A549 (cell line): ENCODE measurements around the gene PI4KA. TPM values are rescaled to one million over a fixed set of nuclear protein-coding genes. Genes with fewer than 3 reads are reported as not detected.
"Not testable (repeated sequence)": the region's sequence is repeated elsewhere in the genome, so short reads cannot be mapped to it uniquely, and the experiment has no call there.

Source experiments
- ATAC-seq, 2 experiments: fragments of 200-7000 bp in 1 of 2; fragments of >200 bp in 1 of 2; cut with Nextera tagmentation in 1 of 2; cut with Tn5 transposase in 1 of 2; 3 replicates each; pipeline versions ENCODE4 v1.8.0 to v1.9.1; 2018 to 2020; ENCODE audit warnings: mild to moderate bottlenecking in 1 of 2, moderate library complexity in 1 of 2
- CTCF ChIA-PET: fragments of 300-600 bp; sonication (Branson Sonifier 250); formaldehyde crosslinking; extraction: SDS; loops from one replicate; lab custom pipeline; 2021; ENCODE audit warnings: antibody characterized with exemption, inconsistent platforms; lab: Yijun Ruan, JAX
- POLR2A ChIA-PET: fragments of 350-600 bp; formaldehyde crosslinking; extraction: SDS; loops from one replicate; lab custom pipeline; 2021; ENCODE audit warnings: antibody characterized with exemption, inconsistent platforms; lab: Yijun Ruan, JAX
- DNase-seq, 2 experiments: peaks; one replicate each; pipeline versions ENCODE4 v3.0.0 to v3.0.0-alpha.2; 2011 to 2016; ENCODE audit warnings: low read depth in 1 of 2, low spot score in 1 of 2
- FAIRE-seq: peaks from 2 replicates; lab custom pipeline; 2011; peaks lifted over from hg19 to GRCh38; lab: Jason Lieb, UNC
- H3K27ac ChIP-seq, 2 experiments: fragments of >200 bp; sonication (Bioruptor Twin); formaldehyde crosslinking; 3 replicates each; pipeline ENCODE4 v1.5.1; 2016 to 2017
- H3K4me1 ChIP-seq: fragments of >200 bp; sonication (Bioruptor Twin); formaldehyde crosslinking; 3 replicates; pipeline ENCODE4 v1.6.1; 2016
- H3K4me2 ChIP-seq: fragments of >200 bp; sonication (Bioruptor Twin); formaldehyde crosslinking; 3 replicates; pipeline ENCODE4 v1.6.1; 2016
- H3K4me3 ChIP-seq: fragments of >200 bp; sonication (Bioruptor Twin); formaldehyde crosslinking; 3 replicates; pipeline ENCODE4 v1.5.1; 2016
- H3K9me3 ChIP-seq: fragments of >200 bp; sonication (Bioruptor Twin); formaldehyde crosslinking; 3 replicates; pipeline ENCODE4 v1.6.1; 2016
- CBX2 ChIP-seq: fragments of 200-600 bp; sonication (generic); IDR thresholded peaks from 2 replicates; pipeline ENCODE4 v1.6.1; 2016; ENCODE audit warnings: low read depth, mild to moderate bottlenecking, borderline replicate concordance
- CHD4 ChIP-seq: fragments of 200-600 bp; sonication (generic); IDR thresholded peaks from 2 replicates; pipeline ENCODE4 v1.6.1; 2016; ENCODE audit warnings: antibody characterized with exemption, mild to moderate bottlenecking, borderline replicate concordance
- EHMT2 ChIP-seq: fragments of 200-600 bp; sonication (generic); IDR thresholded peaks from 2 replicates; pipeline ENCODE4 v1.6.1; 2016; ENCODE audit warnings: antibody characterized with exemption, low read depth, mild to moderate bottlenecking, moderate library complexity
- ELK1 ChIP-seq: fragments of 150-350 bp; IDR thresholded peaks from 2 replicates; pipeline ENCODE4 v1.6.1; 2014; ENCODE audit warnings: low read depth, mild to moderate bottlenecking, low read length
- HEYL ChIP-seq: fragments of 250-450 bp; sonication (Bioruptor Pico); IDR thresholded peaks from 2 replicates; pipeline ENCODE4 v1.8.0; 2021; ENCODE audit warnings: mild to moderate bottlenecking, moderate library complexity
- JUN ChIP-seq, 2 experiments: fragments of >200 bp; sonication (Bioruptor Twin); formaldehyde crosslinking; IDR thresholded peaks; 2 replicates in 1 of 2; 3 replicates in 1 of 2; pipeline ENCODE4 v1.6.1; 2016 to 2017
- MAFK ChIP-seq: fragments of 450-650 bp; IDR thresholded peaks from 2 replicates; pipeline ENCODE4 v1.6.1; 2014; ENCODE audit not compliant: partially characterized antibody
- MAZ ChIP-seq: fragments of 150-350 bp; IDR thresholded peaks from 2 replicates; pipeline ENCODE4 v1.6.1; 2014; ENCODE audit warnings: antibody characterized with exemption, low read depth, low read length, borderline replicate concordance
- MYC ChIP-seq: IDR thresholded peaks from 2 replicates; pipeline ENCODE4 v1.6.1; 2012; ENCODE audit warnings: mild to moderate bottlenecking, inconsistent platforms, low read length, improper control_type of control experiment, borderline replicate concordance
- NFE2L2 ChIP-seq: fragments of 150-350 bp; conservative IDR thresholded peaks from 2 replicates; pipeline ENCODE4 v1.6.1; 2014; ENCODE audit warnings: low read length
- POLR2A ChIP-seq: IDR thresholded peaks from 2 replicates; pipeline ENCODE4 v1.6.1; 2012; ENCODE audit warnings: mild to moderate bottlenecking, low read length
- POLR2AphosphoS2 ChIP-seq: conservative IDR thresholded peaks from 2 replicates; pipeline ENCODE4 v1.6.1; 2012; ENCODE audit warnings: low read length, improper control_type of control experiment, inconsistent platforms
- RFX5 ChIP-seq: fragments of 450-650 bp; IDR thresholded peaks from 2 replicates; pipeline ENCODE4 v1.7.1; 2014; ENCODE audit warnings: antibody characterized with exemption, mild to moderate bottlenecking, moderate library complexity
- SMC3 ChIP-seq: fragments of >200 bp; sonication (Bioruptor Twin); formaldehyde crosslinking; IDR thresholded peaks from 3 replicates; pipeline ENCODE4 v1.6.1; 2018; ENCODE audit warnings: inconsistent platforms
- SREBF2 ChIP-seq: fragments of 450-650 bp; IDR thresholded peaks from 2 replicates; pipeline ENCODE4 v1.6.1; 2014; ENCODE audit warnings: mild to moderate bottlenecking, moderate library complexity
- ZC3H11A ChIP-seq: fragments of 450-650 bp; IDR thresholded peaks from 2 replicates; pipeline ENCODE4 v1.6.1; 2014; ENCODE audit warnings: antibody characterized with exemption, mild to moderate bottlenecking
- ZFP36 ChIP-seq: fragments of 450-650 bp; IDR thresholded peaks from 2 replicates; pipeline ENCODE4 v1.6.1; 2014; ENCODE audit warnings: borderline replicate concordance; ENCODE audit not compliant: partially characterized antibody
- WGBS: methylation state at CpG from one replicate; pipeline ENCODE4 v1.1.6; 2017; ENCODE audit errors: missing lambda C conversion rate; 5-methylcytosine and 5-hydroxymethylcytosine counted together
- polyA plus RNA-seq, 4 experiments: library from polyadenylated mRNA; depleted of rRNA in 3 of 4; stranded (reverse); fragments of >200 nt; fragmentation: RNase III in 1 of 4; extraction: RNeasy Plus Mini Kit Qiagen cat#74134 plus additional on column Dnase treatment in 1 of 4; gene quantifications; 2 replicates in 3 of 4; 3 replicates in 1 of 4; pipeline ENCODE4 v1.2.3, GENCODE V29; 2011 to 2017
- TF ChIP-seq, protein P1 (sequence below): fragments of 250-450 bp; sonication (Bioruptor Pico); IDR thresholded peaks from 2 replicates; pipeline ENCODE4 v1.5.0; 2021; ENCODE audit warnings: mild to moderate bottlenecking, moderate library complexity, borderline replicate concordance
- TF ChIP-seq, protein P2 (sequence below): fragments of 250-450 bp; sonication (Bioruptor Pico); IDR thresholded peaks from 2 replicates; pipeline ENCODE4 v1.5.0; 2020; ENCODE audit warnings: low read depth, mild to moderate bottlenecking, moderate library complexity
- TF ChIP-seq, protein P3 (sequence below): fragments of >200 bp; sonication (Bioruptor Twin); formaldehyde crosslinking; IDR thresholded peaks from 3 replicates; pipeline ENCODE4 v1.6.1; 2016
- TF ChIP-seq, protein P4 (sequence below): fragments of >200 bp; sonication (Bioruptor Twin); formaldehyde crosslinking; IDR thresholded peaks from 2 replicates; pipeline ENCODE4 v1.6.1; 2016

PI4KA gene
- polyA plus RNA-seq, 2 of the 4 experiments (the other 2 are of a cell fraction) = 14.4 to 21.3 TPM

DNA sequence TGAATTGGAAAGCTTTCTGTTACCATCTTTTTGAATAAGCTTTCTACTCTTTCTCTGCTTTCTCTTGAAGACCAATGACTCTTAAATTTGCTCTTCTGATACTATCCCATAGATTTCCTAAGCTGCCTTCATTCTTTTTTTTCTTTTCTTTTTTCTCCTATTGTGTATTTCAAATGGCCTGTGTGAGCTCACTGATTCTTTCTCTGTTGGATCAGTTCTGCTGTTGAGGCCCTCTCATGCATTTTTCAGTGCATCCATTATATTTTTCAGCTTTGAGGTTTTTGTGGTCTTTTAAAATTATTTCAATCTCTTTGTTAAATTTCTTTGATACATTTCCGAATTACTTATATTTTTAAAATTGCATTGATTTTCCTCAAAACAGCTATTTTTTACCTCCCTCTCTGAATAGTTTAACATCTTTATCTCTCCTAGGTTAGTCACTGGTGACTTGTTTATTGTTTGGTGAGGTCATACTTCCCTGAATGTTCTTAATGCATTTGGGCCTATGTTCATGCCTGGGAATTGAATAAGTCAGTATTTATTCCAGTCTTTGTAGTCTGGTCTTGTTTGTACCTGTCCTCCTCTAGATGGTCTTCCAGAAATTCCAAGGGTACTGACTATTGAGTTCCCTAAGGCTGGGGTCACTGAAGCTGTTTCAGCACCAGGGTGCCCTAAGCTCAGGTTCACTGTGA lies 195.3 kb downstream of the PI4KA start:
- no peak overlapping the region for H3K4me2 ChIP-seq
- FAIRE-seq (no peak), DNase-seq (no peak), ATAC-seq (no peak)
- WGBS = 86% methylated on average over 1 of the region's 1 CpG
- CTCF ChIA-PET = interaction anchor here (0.6 to 2.2 kb wide), 3 partner anchors 9 to 93 kb away, joined by 3 to 7 read pairs (median 3); no protein-coding TSS in a partner anchor
- no peaks in the 10 kb centered on the region for H3K4me1 ChIP-seq
- H3K4me3 ChIP-seq = no peak overlapping the region
- POLR2A ChIA-PET = no interaction called here
- no peaks in the 10 kb centered on the region for H3K9me3 ChIP-seq
- TF ChIP-seq MAZ (no peak), NFE2L2 (no peak), MAFK (no peak)
- TF ChIP-seq, protein P1, sequence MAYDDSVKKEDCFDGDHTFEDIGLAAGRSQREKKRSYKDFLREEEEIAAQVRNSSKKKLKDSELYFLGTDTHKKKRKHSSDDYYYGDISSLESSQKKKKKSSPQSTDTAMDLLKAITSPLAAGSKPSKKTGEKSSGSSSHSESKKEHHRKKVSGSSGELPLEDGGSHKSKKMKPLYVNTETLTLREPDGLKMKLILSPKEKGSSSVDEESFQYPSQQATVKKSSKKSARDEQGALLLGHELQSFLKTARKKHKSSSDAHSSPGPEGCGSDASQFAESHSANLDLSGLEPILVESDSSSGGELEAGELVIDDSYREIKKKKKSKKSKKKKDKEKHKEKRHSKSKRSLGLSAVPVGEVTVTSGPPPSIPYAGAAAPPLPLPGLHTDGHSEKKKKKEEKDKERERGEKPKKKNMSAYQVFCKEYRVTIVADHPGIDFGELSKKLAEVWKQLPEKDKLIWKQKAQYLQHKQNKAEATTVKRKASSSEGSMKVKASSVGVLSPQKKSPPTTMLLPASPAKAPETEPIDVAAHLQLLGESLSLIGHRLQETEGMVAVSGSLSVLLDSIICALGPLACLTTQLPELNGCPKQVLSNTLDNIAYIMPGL = no peak
- H3K27ac ChIP-seq = no peak overlapping the region

GRCh38 chr22:20662524-20663036 lies 196.0 kb downstream of the PI4KA start:
- POLR2A ChIA-PET, H3K27ac ChIP-seq, FAIRE-seq, H3K4me3 ChIP-seq, H3K4me2 ChIP-seq, ATAC-seq, H3K4me1 ChIP-seq, CTCF ChIA-PET, DNase-seq, H3K9me3 ChIP-seq: not testable (repeated sequence)
- WGBS = 27% methylated on average over 4 of the region's 4 CpGs

DNA sequence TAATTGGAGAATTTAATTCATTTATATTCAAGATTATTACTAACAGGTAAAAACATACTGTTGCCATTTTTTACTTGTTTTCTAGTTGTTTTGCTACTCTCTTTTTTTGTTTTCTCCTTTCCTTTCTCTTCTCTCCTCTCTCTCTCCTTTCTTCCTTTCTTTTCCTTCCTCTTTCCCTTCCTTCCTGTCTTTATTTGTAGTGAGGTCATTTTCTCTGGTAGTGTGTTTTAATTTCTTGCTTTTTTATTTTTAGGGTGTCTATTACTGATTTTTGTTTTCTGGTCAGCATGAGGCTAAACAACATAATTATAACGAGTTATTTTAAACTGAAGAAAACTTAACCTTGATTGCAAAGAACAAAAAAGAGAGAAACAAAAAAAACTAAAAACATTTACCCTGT lies 197.1 kb downstream of the PI4KA start:
- ChIA-PET POLR2A (no interaction called here), CTCF (no interaction called here)
- DNase-seq (no peak), ATAC-seq (no peak), FAIRE-seq (no peak)
- H3K4me1 ChIP-seq = no peaks in the 10 kb centered on the region
- no peaks in the 10 kb centered on the region for H3K9me3 ChIP-seq
- TF ChIP-seq POLR2A (no peak), CBX2 (no peak), NFE2L2 (no peak), ZFP36 (no peak), ELK1 (no peak), SMC3 (no peak), ZC3H11A (no peak), HEYL (CRISPR knock-in tag) (no peak), JUN (IDR thresholded peaks at IDR 0.05) (no peak), EHMT2 (no peak), SREBF2 (no peak), CHD4 (no peak), MYC (no peak), RFX5 (no peak), POLR2AphosphoS2 (no peak)
- TF ChIP-seq, protein P2, sequence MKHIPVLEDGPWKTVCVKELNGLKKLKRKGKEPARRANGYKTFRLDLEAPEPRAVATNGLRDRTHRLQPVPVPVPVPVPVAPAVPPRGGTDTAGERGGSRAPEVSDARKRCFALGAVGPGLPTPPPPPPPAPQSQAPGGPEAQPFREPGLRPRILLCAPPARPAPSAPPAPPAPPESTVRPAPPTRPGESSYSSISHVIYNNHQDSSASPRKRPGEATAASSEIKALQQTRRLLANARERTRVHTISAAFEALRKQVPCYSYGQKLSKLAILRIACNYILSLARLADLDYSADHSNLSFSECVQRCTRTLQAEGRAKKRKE (CRISPR knock-in tag) = no peak
- TF ChIP-seq, protein P3, sequence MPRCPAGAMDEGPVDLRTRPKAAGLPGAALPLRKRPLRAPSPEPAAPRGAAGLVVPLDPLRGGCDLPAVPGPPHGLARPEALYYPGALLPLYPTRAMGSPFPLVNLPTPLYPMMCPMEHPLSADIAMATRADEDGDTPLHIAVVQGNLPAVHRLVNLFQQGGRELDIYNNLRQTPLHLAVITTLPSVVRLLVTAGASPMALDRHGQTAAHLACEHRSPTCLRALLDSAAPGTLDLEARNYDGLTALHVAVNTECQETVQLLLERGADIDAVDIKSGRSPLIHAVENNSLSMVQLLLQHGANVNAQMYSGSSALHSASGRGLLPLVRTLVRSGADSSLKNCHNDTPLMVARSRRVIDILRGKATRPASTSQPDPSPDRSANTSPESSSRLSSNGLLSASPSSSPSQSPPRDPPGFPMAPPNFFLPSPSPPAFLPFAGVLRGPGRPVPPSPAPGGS = no peak
- TF ChIP-seq, protein P1 = no peak
- TF ChIP-seq, protein P4, sequence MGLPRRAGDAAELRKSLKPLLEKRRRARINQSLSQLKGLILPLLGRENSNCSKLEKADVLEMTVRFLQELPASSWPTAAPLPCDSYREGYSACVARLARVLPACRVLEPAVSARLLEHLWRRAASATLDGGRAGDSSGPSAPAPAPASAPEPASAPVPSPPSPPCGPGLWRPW = no peak
- 40% methylated on average over 1 of the region's 1 CpG for WGBS
- no peak overlapping the region for H3K27ac ChIP-seq
- H3K4me3 ChIP-seq = no peak overlapping the region
- no peak overlapping the region for H3K4me2 ChIP-seq
